COLO668 (cell line): ENCODE results near the gene TNFRSF4.
A peak's percentile ranks its signal among the peaks of the same experiment; 100 is the strongest.
"Not testable (repeated sequence)": the region's sequence is repeated elsewhere in the genome, so short reads cannot be mapped to it uniquely, and the experiment has no call there.

Source experiments
- DNase-seq: peaks from one replicate; lab custom pipeline; 2025; ENCODE audit not compliant: unreplicated experiment; lab: John Stamatoyannopoulos, UW

TNFRSF4 gene

GRCh38 chr1:1204425-1204920, 9.5 kb downstream of the TNFRSF4 start:
- DNase-seq: no peak

- no peak for DNase-seq
Measured at GRCh38 chr1:1203561-1204424, 10.2 kb downstream of the TNFRSF4 start.

GRCh38 chr1:1202831-1203560, 11.0 kb downstream of the TNFRSF4 start:
- peak; percentile 67 for DNase-seq

GRCh38 chr1:1200876-1201810, 12.8 kb downstream of the TNFRSF4 start:
- peak; percentile 65 for DNase-seq

GRCh38 chr1:1199961-1200875, 13.7 kb downstream of the TNFRSF4 start:
- DNase-seq: no peak

- no peak for DNase-seq
Measured at GRCh38 chr1:1199141-1199960, 14.6 kb downstream of the TNFRSF4 start.

- peak; percentile 45 for DNase-seq
Measured at GRCh38 chr1:1198423-1199140, 15.4 kb downstream of the TNFRSF4 start.

- no peak for DNase-seq
Measured at GRCh38 chr1:1197551-1198422, 16.2 kb downstream of the TNFRSF4 start.

GRCh38 chr1:1197188-1197500, 16.8 kb downstream of the TNFRSF4 start:
- DNase-seq: no peak

GRCh38 chr1:1196431-1197187, 17.3 kb downstream of the TNFRSF4 start:
- DNase-seq: no peak

GRCh38 chr1:1195726-1196125, 18.2 kb downstream of the TNFRSF4 start:
- not testable (repeated sequence) for DNase-seq

GRCh38 chr1:1194723-1195122, 19.2 kb downstream of the TNFRSF4 start:
- no peak for DNase-seq

GRCh38 chr1:1191734-1192133, 22.2 kb downstream of the TNFRSF4 start:
- no peak for DNase-seq

GRCh38 chr1:1189111-1189510, 24.8 kb downstream of the TNFRSF4 start:
- DNase-seq: no peak

GRCh38 chr1:1187938-1188337, 26.0 kb downstream of the TNFRSF4 start:
- no peak for DNase-seq

- DNase-seq: no peak
Measured at GRCh38 chr1:1185101-1185765, 28.7 kb downstream of the TNFRSF4 start.
